IMR-90 (cell line): ENCODE measurements around the gene TTL. TPM values are rescaled to one million over a fixed set of nuclear protein-coding genes. Genes with fewer than 3 reads are reported as not detected.
"Not testable (repeated sequence)": the region's sequence is repeated elsewhere in the genome, so short reads cannot be mapped to it uniquely, and the experiment has no call there.

ENCODE experiments used
- ATAC-seq: fragments of 200-7000 bp; cut with Tn5 transposase; 2 replicates; pipeline ENCODE4 v1.9.1; 2020; ENCODE audit warnings: low read depth, mild to moderate bottlenecking, moderate library complexity
- BruUV-seq: library from RNA; stranded (reverse); fragments of 400-500 nt; replicated peaks from 2 replicates; lab custom pipeline; 2021; lab: Mats Ljungman, UMichigan
- CTCF ChIA-PET: fragments of 300-600 bp; formaldehyde crosslinking; extraction: SDS; loops from one replicate; lab custom pipeline; 2021; ENCODE audit warnings: antibody characterized with exemption; lab: Yijun Ruan, JAX
- POLR2A ChIA-PET: fragments of 300-600 bp; sonication (Branson Sonifier 250); formaldehyde crosslinking; loops from one replicate; lab custom pipeline; 2022; ENCODE audit warnings: antibody characterized with exemption; ENCODE audit not compliant: unreplicated experiment; lab: Charles Lee
- DNase-seq: peaks from one replicate; pipeline ENCODE4 v3.0.0; 2013
- H2AFZ ChIP-seq: replicated peaks from 2 replicates; pipeline ENCODE3; 2013; ENCODE audit warnings: low read length, mild to moderate bottlenecking; ENCODE audit not compliant: poor library complexity
- H2AK5ac ChIP-seq: 2 replicates; pipeline ENCODE4 v1.6.1; 2013; ENCODE audit warnings: low read depth, low read length, inconsistent platforms
- H2AK9ac ChIP-seq: replicated peaks from 2 replicates; pipeline ENCODE3; 2013; ENCODE audit warnings: mild to moderate bottlenecking, low read depth, low read length, moderate library complexity; ENCODE audit not compliant: poor library complexity
- H2BK120ac ChIP-seq: 2 replicates; pipeline ENCODE4 v1.6.1; 2013; ENCODE audit warnings: low read depth, low read length, inconsistent platforms
- H2BK15ac ChIP-seq: 3 replicates; pipeline ENCODE4 v1.6.1; 2013; ENCODE audit warnings: low read depth, low read length, inconsistent platforms
- H2BK20ac ChIP-seq: 2 replicates; pipeline ENCODE4 v1.6.1; 2013; ENCODE audit warnings: low read depth, mild to moderate bottlenecking, inconsistent platforms, low read length, moderate library complexity
- H2BK5ac ChIP-seq: 2 replicates; pipeline ENCODE4 v1.6.1; 2013; ENCODE audit warnings: mild to moderate bottlenecking, low read depth, low read length, inconsistent platforms; ENCODE audit not compliant: poor library complexity, severe bottlenecking
- H3K14ac ChIP-seq: replicated peaks from 2 replicates; pipeline ENCODE4 v1.6.1; 2013; ENCODE audit warnings: low read depth, low read length, inconsistent platforms
- H3K18ac ChIP-seq: 2 replicates; pipeline ENCODE4 v1.6.1; 2013; ENCODE audit warnings: low read depth, low read length, control low read depth
- H3K23ac ChIP-seq: 2 replicates; pipeline ENCODE4 v1.6.1; 2013; ENCODE audit warnings: low read depth, low read length, inconsistent platforms
- H3K27ac ChIP-seq: 2 replicates; pipeline ENCODE4 v1.5.1; 2013; ENCODE audit warnings: mild to moderate bottlenecking, control low read depth, low read length; ENCODE audit not compliant: insufficient read depth
- H3K27me3 ChIP-seq: 2 replicates; pipeline ENCODE4 v1.6.1; 2013; ENCODE audit warnings: low read length; ENCODE audit not compliant: control insufficient read depth, insufficient read depth
- H3K36me3 ChIP-seq: 2 replicates; pipeline ENCODE4 v1.6.1; 2013; ENCODE audit warnings: low read length, mixed read lengths; ENCODE audit not compliant: control insufficient read depth, insufficient read depth
- H3K4ac ChIP-seq: 2 replicates; pipeline ENCODE4 v1.6.1; 2013; ENCODE audit warnings: low read depth, low read length, inconsistent platforms
- H3K4me1 ChIP-seq: 2 replicates; pipeline ENCODE4 v1.6.1; 2013; ENCODE audit warnings: low read length, mixed read lengths; ENCODE audit not compliant: control insufficient read depth, insufficient read depth
- H3K4me2 ChIP-seq: 2 replicates; pipeline ENCODE4 v1.6.1; 2013; ENCODE audit warnings: low read depth, mild to moderate bottlenecking, control low read depth, low read length, moderate library complexity
- H3K4me3 ChIP-seq: 2 replicates; pipeline ENCODE4 v1.5.1; 2013; ENCODE audit warnings: low read depth, mild to moderate bottlenecking, control low read depth, low read length, moderate library complexity; ENCODE audit not compliant: insufficient read depth
- H3K56ac ChIP-seq: 2 replicates; pipeline ENCODE4 v1.6.1; 2013; ENCODE audit warnings: low read length, inconsistent platforms; ENCODE audit not compliant: insufficient read depth; ENCODE audit errors: extremely low read depth
- H3K79me1 ChIP-seq, 2 experiments: 2 replicates each; pipeline ENCODE4 v1.6.1; 2013; ENCODE audit warnings: low read length in 2 of 2, inconsistent platforms in 1 of 2, low read depth in 1 of 2
- H3K9ac ChIP-seq: 2 replicates; pipeline ENCODE4 v1.6.1; 2013; ENCODE audit warnings: low read depth, low read length, control low read depth
- H3K9me1 ChIP-seq: 2 replicates; pipeline ENCODE4 v1.6.1; 2013; ENCODE audit warnings: low read length, inconsistent platforms; ENCODE audit not compliant: insufficient read depth
- H3K9me3 ChIP-seq: 2 replicates; pipeline ENCODE4 v1.6.1; 2013; ENCODE audit warnings: low read length; ENCODE audit not compliant: control insufficient read depth, insufficient read depth
- H4K20me1 ChIP-seq: 2 replicates; pipeline ENCODE4 v1.6.1; 2013; ENCODE audit warnings: low read length, inconsistent platforms; ENCODE audit not compliant: insufficient read depth
- H4K5ac ChIP-seq: 2 replicates; pipeline ENCODE4 v1.6.1; 2013; ENCODE audit warnings: mild to moderate bottlenecking, low read depth, low read length, control low read depth
- H4K8ac ChIP-seq, 2 experiments: 2 replicates each; pipeline ENCODE4 v1.6.1; 2013; ENCODE audit warnings: low read depth in 2 of 2, low read length in 2 of 2, control low read depth in 1 of 2, inconsistent platforms in 1 of 2
- H4K91ac ChIP-seq: 2 replicates; pipeline ENCODE4 v1.6.1; 2013; ENCODE audit warnings: low read depth, low read length, inconsistent platforms; ENCODE audit not compliant: insufficient read depth
- WGBS, 2 experiments: methylation state at CpG; one replicate each; pipeline versions ENCODE4 v1.1.5 to v1.1.7; 2013; ENCODE audit warnings: missing lambda C conversion rate in 2 of 2; ENCODE audit not compliant: insufficient read length in 1 of 2; ENCODE audit errors: extremely low coverage in 2 of 2; 5-methylcytosine and 5-hydroxymethylcytosine counted together
- dilution Hi-C: fragments of 300-500 bp; cut with HindIII; formaldehyde crosslinking; loops from one replicate; pipeline ENCODE4 v1.14.3; 2018; ENCODE audit warnings: low sequenced_read_pairs; ENCODE audit not compliant: unreplicated experiment
- in situ Hi-C: fragments of 300-500 bp; cut with MboI; formaldehyde crosslinking; loops from 3 replicates; pipeline ENCODE4 v1.14.3; 2019; ENCODE audit warnings: low sequenced_read_pairs, inconsistent platforms, mixed read lengths
- intact Hi-C: fragments of 100-400 bp; cut with micrococcal nuclease; formaldehyde crosslinking; loops from 2 replicates; pipeline ENCODE4 v1.10.0; 2022
- polyA plus RNA-seq, 3 experiments: library from polyadenylated mRNA; depleted of rRNA; stranded (reverse); fragments of >200 nt; gene quantifications; 2 replicates each; pipeline ENCODE4 v1.2.3, GENCODE V29; 2012; ENCODE audit warnings: low replicate concordance in 1 of 3
- total RNA-seq: library from RNA; depleted of rRNA; stranded (reverse); fragments of >200 nt; gene quantifications from 2 replicates; pipeline ENCODE4 v1.2.3, GENCODE V29; 2012

The TTL gene
- total and polyA plus RNA-seq, 2 of the 4 experiments (the other 2 are of a cell fraction): 18.2 to 36.2 TPM

GRCh38 chr2:112432735-112433479 is 49.0 kb upstream of the TTL start:
- H4K5ac ChIP-seq, H3K27ac ChIP-seq, H2AFZ ChIP-seq, H2BK20ac ChIP-seq, CTCF ChIA-PET, H3K27me3 ChIP-seq, H2AK9ac ChIP-seq, dilution Hi-C loops, H3K14ac ChIP-seq, H2BK5ac ChIP-seq, H3K9ac ChIP-seq, H3K4ac ChIP-seq, H3K9me1 ChIP-seq, H3K9me3 ChIP-seq, H4K8ac ChIP-seq, H3K4me2 ChIP-seq, H2BK120ac ChIP-seq, BruUV-seq, H3K4me1 ChIP-seq, ATAC-seq, H3K79me1 ChIP-seq, H3K36me3 ChIP-seq, H4K91ac ChIP-seq, H3K23ac ChIP-seq, H2BK15ac ChIP-seq, H3K18ac ChIP-seq, H4K20me1 ChIP-seq, DNase-seq, H2AK5ac ChIP-seq, H3K56ac ChIP-seq: not testable (repeated sequence)
- intact Hi-C loops (loop anchor here (2.0 to 5.0 kb wide), 3 partner anchors 174 to 551 kb away; partner anchors contain the start of gene ANAPC1), in situ Hi-C loops (loop anchor here (25.0 kb wide), 1 partner anchor 171 kb away; the partner anchor contains the start of gene ZC3H8)
- WGBS, 2 experiments: 20% methylated on average over 9 of the region's 98 CpGs; no CpG with 5 or more reads in 1 of the 2 experiments
- POLR2A ChIA-PET: interaction anchor here (0.6 kb wide), 2 partner anchors 153 to 171 kb away, joined by 3 to 4 read pairs; no protein-coding TSS in a partner anchor
- H3K4me3 ChIP-seq: peak overlapping the region; percentile 44
